HEK293T (cell line): ENCODE data around the gene PRDM16.

Source experiments
- ELF4 ChIP-seq: fragments of 450-650 bp; IDR thresholded peaks from 2 replicates; pipeline ENCODE4 v1.6.1; 2017; ENCODE audit warnings: antibody characterized with exemption
- FOXM1 ChIP-seq: fragments of 450-650 bp; IDR thresholded peaks from 2 replicates; pipeline ENCODE4 v1.6.1; 2017; ENCODE audit warnings: mild to moderate bottlenecking, borderline replicate concordance
- SP1 ChIP-seq: fragments of 450-650 bp; IDR thresholded peaks from 2 replicates; pipeline ENCODE4 v1.6.1; 2017
- SUZ12 ChIP-seq: fragments of 450-650 bp; IDR thresholded peaks from 2 replicates; pipeline ENCODE4 v1.6.1; 2016; ENCODE audit warnings: mild to moderate bottlenecking

DNA sequence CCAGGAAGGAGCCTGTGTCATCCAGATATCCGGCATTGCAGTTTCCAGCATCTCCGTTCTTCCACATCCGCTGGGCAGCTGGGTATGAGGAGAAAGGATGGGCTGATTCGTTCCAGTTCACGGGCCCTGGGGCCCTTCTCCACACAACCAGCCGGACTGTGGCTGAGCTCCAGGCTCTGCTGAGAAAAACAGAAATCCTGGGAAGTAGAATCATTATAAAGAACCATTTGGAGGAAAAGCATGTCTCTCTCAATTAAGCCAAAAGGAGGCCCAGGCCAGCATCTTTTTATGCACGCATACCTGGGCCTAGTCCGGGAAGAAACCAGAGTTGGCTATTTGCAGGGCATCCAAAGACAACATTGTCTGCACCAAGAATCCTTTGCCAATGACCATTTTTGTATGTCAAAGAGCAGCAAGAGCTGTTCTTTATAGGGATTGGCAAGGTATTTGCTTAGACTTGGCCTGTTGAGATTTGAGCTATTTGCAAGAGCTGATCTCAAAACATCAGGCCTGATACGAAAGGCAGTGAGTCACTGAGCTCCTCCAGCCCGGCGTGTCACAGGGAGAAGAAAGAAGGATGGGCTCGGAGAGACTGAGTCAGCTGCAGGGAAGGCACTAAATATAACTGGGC lies 300.6 kb downstream of the PRDM16 start:
- no peak for TF ChIP-seq FOXM1
- TF ChIP-seq SP1 = no peak
- TF ChIP-seq ELF4 = no peak
- TF ChIP-seq SUZ12 = no peak
